NK-92 (cell line): Measurements from ENCODE around the gene PARN.

Experiments used
- DNase-seq: peaks from one replicate; lab custom pipeline; 2025; ENCODE audit not compliant: unreplicated experiment; lab: John Stamatoyannopoulos, UW

PARN gene

DNA sequence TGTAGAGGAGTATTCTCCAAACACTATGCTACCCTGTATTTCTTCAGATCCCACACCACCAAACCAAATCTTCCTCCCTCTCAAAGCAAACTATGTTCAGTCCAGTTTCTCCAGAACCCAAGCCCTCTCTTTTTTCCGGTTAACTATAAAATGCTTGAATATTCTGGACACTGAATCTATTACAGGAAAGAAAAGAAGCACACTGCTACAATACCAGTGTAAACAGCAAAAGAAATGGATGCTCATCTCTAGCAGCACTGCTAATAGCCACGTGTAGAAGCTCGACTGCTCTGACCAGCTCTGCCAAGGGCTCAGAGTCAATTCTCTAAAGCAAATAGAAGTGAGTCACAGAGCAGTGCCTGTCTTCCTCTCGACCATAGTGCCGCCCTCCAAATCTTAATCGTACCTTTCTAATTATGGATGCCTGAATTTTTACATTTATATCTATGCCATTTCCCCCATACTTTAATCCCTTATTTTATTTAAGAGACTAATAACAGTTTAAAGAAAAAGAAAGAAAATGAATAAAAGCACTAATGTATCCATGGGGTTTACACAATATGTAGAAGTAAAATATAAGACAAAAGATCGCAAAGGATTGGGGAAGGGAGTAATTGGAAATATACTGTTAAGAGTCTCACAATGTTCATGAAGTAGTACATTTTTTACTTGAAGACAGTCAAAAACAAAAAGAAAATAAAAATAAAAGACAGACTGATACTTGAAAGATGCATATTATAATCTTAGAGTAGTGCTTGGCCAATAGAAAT lies 154.5 kb downstream of the PARN start:
- DNase-seq = no peak

DNA sequence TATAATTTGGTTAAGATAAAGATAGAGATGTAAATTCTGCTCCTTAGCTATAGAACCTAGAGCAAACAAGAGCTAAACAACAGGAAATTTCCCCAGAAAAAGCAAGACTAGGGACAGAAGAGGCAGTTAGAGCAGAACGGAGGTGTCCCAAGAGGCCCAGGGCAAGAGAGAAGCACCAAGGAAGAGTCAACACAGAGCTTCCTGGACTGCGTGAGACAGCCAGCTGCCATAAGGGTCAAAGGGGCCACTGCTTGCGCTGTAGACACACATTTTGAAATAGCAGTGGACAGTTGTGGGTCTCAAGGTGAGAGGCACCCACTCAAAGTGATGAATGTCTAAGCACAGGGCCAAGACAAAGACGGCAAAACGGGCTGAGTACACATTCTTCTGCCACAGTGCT lies 156.6 kb downstream of the PARN start:
- DNase-seq = no peak

DNA sequence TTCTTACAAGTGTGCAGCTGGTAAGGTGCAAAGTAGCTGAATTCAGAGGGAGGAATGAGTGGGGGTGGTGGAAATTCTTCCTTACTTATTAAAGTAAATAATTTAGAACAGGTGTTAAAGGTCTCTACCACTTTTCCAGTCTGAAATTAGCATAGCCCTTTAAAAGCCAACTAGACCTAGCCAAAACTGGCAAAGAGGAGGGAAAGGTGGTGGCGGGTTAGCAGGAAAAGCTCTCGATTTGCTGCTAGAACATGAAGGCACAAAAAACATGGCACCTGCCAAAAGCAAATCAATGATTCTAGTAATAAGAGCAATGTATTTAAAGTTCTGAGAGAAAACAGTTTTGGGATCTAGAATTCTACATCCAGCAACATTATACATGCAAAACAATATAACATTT lies 157.7 kb downstream of the PARN start:
- DNase-seq = no peak

DNA sequence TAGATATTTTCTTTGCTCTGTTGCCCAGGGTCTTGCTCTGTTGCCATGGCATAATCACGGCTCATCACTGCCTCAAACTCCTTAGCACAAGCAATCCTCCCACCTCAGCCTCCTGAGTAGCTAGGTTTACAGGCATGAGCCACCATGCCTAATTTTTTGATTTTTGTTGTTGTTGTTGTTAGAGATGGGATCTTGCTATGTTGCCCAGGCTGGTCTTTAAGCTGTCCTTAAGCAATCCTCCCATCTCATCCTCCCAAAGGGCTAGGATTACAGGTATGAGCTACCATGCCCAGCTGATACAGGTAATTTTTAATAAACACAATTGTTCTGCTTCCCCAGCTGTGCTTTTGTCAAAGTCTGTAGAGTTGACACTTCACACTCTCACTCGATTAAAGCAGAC lies 159.3 kb downstream of the PARN start:
- no peak for DNase-seq

DNA sequence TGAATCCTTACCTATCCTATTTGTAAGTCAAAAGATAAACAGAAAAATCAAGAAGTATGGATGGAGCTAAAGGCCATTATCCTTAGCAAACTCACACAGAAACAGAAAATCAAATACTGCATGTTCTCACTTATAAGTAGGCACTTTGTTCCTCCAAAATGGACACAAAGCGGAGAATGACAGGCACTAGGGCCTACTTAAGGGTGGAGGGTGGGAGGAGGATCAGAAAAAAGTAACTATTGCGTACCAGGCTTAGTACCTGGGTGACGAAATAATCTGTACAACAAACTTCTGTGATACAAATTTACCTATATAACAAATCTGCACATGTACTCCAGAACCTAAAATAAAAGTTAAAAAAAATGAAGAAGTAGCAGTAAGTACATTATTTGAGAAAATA lies 164.3 kb downstream of the PARN start:
- no peak for DNase-seq

DNA sequence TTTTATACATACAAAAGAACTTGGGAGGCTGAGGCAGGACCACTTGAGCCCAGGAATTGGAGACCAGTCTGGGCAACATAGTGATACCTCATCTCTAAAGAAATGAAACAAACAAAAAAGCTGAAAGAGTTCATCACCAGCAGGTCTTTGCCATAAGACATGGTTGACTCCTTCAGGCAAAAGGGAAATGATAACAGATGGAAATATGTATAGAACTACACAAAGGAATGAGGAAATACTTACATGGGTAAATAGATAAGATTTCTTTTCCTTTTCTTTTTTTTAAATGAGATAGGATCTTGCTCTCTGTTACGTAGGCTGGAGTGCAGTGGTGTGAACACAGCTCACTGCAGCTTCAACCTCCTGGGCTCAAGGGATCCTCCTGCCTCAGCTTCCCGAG lies 165.3 kb downstream of the PARN start:
- no peak for DNase-seq

DNA sequence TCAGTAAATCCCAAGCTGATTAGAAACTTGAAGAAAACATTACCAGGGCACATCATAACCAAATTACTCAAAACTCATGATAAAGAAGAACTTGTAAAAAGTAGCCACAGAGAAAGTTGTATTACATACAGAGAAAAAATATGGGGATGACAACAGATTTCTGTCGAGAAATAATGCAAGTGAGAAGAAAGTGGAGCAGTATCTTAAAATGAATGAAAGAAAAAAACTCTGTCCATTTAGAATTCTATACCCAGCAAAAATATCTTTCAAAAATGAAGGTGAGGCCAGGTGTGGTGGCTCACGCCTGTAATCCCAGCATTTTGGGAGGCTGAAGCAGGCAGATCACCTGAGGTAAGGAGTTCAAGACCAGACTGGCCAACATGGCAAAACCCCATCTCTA lies 165.9 kb downstream of the PARN start:
- DNase-seq = no peak

DNA sequence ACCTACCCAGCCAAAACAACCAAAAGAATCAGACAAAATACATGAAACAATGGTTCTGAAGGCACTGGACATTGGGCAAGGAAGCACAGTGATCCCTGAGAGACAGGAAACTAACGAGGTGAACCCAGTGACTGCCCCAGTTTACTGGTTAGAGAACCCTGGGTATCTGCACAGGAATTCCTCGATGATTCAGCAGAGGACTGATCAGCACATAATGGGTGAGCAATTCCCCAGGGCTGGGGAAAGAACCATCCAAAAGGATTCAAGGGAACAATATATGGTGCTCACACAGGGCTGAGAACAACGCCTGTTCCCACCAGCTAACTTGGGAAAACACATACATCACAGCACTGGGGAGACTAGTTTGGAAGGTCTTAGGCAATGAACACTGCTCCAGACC lies 167.2 kb downstream of the PARN start:
- DNase-seq = no peak

DNA sequence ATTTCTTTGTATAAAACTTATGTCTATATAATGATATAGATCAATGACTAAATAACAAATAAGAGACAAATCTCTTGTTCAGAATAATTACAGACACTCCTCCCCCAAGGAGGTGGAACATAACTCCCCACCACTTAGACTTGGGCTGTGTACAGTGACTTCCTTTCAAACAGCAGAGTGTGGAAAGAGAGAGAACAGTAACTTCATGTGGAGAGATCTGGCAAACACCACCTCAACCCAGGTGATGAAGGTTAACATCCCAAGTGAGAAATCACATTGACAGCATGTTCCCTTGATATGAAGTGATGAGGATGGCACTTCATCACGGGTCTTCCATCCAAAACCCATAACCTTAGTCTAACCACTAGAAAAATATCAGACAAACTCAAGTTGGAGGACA lies 169.3 kb downstream of the PARN start:
- DNase-seq = no peak

DNA sequence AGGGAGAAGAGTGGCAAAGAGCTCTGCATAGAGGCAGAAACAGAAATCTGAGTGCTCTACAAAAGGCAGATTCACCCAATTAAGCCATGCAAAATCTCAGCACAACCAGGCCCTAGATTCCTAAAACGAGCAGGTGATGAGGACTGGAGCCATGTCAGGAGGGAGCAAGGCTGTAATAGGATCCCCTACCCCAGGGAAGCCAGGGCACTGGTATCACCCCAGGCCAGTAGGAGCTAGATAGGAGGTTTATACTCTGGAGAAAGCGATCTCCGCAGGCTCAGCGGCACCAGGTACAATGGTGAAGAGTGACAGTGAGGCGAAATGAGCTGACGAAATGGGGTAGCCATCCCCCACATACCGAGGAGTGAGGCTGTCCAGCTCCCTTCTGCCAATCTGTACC lies 171.5 kb downstream of the PARN start:
- DNase-seq = no peak

DNA sequence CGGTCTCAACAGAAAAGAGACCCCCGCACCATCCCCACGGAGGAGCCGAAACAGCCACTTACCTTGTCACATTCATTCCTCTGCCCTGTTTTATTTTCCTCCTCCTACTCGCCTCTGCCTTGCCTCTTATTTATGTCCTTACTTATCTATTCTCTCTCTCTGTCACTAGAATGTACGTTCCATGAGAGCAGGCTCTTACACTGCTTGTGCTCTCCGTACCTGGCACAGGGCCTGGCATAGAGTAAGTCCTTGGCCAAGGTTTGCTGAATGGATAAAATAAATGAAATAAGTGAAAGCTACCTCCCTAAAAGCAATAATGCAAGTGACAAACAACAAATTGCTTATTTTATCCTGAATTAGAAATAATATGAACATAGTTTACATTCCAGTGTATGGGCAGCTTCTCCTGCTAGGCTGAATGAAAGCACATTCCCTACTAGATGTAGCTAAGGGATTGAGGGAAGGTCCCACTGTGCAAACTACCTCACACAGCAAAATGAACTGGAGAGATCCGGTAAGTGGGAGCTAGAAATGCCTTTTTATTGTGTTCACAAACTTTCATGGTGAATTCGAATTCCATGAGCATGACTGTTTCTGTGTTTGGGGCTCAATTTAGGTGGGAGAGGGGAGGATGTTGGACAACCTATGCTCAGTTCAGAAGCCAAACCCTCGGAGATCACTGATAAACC lies 173.1 kb downstream of the PARN start:
- no peak for DNase-seq

DNA sequence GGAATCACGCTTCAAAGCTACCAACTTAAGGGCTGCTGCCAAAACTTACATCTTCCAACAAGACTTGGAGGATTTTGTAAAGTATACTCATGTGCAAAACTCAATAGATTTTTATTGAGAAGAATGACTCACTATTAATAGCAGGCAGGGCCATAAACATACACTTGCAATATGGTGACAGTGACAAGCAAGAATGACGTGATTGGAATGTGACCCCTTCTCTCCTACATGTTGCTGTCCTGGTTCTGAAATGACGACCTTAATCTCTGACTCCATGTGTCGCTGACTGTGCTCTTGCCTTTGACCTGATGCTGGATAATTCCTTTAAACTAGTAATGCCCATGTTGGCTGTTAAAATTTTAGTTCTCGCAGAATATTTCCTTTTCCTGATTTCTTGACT lies 174.5 kb downstream of the PARN start:
- DNase-seq = no peak

DNA sequence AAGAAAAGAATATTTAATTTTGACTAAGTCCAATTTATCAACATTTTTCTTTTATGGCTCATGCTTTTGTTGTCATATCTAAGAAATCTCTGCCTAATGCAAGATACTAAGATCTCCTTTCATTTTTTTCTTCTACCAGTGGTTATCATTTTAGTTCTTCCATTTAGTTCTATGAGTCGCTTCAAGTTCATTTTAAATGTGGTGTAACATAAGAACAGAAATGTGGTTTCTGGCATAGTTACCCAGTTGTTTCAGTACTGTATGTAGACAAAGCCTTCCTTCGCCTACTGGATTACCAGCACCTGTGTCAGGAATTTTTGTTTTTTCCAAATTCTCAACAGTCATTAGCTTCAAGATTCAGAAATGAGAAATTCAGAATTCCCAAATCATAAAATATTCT lies 175.7 kb downstream of the PARN start:
- no peak for DNase-seq

DNA sequence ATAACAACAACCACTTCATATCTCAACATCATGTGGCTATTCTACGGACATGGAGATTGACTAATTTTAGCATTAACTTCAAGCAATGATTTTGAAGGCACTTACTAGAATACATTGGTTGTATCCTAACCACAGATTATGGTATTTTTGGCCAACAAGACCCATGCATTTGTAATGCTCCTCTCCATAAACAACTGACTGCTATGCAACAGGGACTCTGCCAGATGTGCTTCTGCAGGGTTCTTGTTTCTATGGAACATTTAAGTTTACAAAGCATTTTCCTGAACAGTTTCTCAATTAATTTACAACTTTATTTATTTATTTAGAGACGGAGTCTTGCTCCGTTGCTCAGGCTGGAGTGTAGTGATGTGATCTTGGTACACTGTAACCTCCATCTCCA lies 178.0 kb downstream of the PARN start:
- DNase-seq = no peak

DNA sequence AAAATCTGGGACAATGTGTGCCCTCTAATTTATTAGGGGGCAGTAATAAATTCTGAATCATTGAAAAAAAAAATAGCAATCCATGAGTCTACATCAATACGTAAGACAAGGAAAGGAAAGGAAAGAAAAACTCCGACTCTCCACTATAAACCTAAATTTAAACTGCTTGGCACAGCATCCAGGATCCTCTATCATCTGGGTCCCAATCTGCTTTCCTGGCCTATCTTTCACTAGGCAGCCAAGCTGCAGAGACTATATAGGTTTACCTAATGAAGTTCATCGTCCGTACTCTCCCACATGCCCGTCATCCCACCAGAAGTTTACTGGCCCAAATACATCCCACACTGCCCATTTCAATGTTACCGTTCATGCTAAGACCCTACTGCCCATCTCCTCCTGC lies 179.2 kb downstream of the PARN start:
- no peak for DNase-seq

DNA sequence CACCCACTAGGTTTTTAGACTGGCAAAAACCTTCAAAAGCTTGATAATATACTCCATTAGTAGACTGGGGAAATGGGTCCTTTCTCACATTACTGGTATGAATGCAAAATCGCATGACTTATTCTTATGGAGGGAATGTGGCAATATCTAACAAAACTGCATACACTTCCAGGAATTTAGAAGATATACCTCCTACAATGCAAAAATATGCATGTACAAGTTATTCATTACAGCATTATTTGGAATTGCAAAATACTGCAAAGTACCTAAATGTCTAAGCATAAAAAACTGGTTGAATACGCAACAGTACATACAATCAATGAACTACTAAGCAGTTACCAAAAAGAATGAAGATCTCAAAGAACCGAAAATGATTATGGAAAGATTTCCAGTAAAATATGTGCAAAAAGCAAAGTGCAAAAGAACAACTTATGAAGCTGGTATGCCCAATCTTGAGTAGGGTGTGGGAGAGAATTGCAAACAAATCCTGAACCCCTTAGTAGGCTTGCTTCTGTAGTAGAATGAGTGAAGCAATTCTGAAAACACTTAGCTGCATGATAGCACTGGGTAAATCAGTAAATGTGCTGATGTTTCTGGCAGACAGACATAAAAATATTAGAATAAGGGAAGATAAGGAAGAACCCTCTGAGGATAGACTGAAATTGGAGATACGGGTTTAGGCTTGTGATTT lies 180.1 kb downstream of the PARN start:
- DNase-seq = no peak

DNA sequence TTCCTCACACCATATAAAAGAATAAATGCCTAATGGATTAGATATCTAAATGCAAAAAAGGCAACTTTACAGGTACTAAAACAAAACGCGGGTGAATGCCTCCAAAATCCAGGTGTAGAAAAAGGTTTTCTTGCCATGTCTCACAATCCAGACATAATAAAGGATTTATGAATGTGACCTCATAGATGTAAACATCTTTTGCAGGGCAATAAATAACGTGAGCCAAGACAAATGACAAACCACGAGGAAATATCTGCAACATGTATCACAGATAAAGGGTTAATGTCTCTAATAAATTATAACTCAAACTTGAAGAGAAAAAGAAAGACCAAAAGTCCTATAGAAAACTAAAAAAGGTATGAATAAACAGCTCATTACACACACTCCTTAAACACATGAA lies 180.7 kb downstream of the PARN start:
- no peak for DNase-seq

DNA sequence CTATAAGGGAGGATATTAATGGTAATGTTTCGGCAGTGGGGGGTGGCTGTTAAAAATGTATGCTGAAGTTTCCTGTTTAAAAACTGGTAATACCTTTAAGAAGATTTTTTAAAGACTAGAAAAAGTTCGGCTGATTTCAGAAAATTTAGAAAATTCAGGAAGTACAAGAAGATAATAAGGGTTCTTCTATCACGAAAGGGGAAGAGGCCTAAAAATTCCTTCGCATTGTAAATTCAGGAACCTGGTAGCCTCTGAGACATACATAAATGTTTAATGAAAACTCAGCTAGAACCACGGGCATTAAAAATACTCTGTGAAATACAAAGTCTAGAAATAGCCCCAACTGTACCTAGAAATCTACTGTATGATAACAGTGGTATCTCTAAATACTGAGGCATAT lies 181.2 kb downstream of the PARN start:
- no peak for DNase-seq

DNA sequence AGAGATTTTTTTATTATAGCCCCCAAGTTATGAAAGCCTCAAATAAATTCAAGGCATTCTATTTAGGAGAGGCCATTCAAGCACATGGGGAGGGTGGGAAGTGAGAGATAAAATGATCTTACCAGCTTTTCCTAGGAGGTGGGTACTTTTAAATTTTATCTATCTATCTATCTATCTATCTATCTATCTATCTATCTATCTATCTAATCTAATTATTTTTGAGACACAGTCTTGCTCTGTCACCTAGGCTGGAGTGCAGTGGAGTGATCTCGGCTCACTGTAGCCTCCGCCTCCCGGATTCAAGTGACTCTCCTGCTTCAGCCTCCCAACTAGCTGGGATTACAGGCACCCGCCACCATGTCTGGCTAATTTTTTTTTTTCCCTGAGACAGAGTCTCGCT lies 182.3 kb downstream of the PARN start:
- no peak for DNase-seq

DNA sequence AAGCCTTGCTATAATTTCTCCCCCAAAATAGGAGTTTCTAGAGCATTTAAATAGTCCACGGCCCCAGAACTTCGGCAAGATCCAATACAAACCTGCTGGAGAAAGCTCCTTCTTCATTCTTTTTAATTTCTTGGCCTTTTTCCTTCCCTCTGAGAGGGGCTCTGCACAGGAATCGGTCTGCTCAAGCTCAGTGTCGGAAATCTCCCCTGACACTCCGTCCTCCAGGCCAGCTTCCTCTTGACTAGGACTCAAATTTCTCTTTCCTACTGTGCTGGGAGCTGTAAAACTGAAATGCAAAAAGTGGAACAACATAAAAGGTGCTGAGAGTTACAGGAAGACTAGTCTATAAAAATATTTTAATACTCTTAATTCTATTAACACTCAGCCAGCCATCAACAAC lies 183.3 kb downstream of the PARN start:
- DNase-seq = no peak

DNA sequence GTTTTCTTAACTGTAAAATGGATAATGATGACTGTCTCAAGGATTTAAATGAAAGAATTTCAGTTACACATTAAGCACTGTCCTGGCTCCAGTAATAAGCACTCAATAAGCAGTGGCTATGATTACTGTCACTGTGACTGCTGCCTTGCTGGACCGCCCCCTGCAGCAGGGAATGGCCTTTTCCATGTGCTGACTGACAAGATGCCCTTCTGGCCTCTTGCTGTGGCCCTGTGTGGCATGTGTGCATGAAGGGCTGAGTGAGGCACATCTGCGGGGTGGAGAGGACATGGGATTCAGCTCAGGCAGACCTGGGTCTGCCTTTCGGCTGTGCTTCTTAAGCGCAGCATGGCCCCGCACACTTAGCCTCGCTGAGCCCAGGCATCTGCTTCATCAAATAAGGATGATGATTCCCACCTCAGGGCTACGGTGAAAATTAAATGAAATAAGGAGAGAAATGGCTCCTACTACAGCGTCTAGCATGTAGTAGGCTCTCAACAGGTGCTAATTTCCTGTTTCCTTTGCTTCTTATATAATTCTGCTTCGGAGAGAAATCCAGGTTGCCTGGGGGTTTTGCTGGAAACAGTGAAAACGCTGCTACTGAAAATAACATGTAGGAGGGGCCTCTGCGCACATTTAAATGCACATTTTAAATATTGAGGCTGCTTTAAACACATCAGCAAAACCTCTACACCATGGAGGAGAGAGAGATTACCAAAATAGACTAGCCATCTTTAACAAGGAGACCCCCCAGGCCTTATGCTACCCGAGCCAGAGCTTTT lies 183.9 kb downstream of the PARN start:
- no peak for DNase-seq
